CD14-positive monocyte (primary cell): ENCODE data around the gene CLDN20. TPM values are rescaled to one million over a fixed set of nuclear protein-coding genes. Genes with fewer than 3 reads are reported as not detected.

ENCODE experiments used
- DNase-seq, 3 donors: peaks; one replicate each; pipeline ENCODE4 v3.0.0-alpha.2; 2011 to 2022
- H2AFZ ChIP-seq: 2 replicates; pipeline ENCODE4 v1.6.0; 2012; ENCODE audit warnings: mild to moderate bottlenecking, low read depth, low read length, inconsistent platforms; ENCODE audit not compliant: insufficient read depth, poor library complexity, severe bottlenecking
- H3K27ac ChIP-seq, 2 donors: 1 replicate in 1 of 2; 2 replicates in 1 of 2; pipeline ENCODE4 v1.5.1; 2012 to 2013; ENCODE audit warnings: low read length in 2 of 2, control low read depth in 1 of 2, inconsistent platforms in 1 of 2, low read depth in 1 of 2, mild to moderate bottlenecking in 1 of 2
- H3K27me3 ChIP-seq, 2 donors: one replicate each; pipeline versions ENCODE4 v1.6.0 to v1.6.1; 2011 to 2013; ENCODE audit warnings: low read length in 2 of 2; ENCODE audit not compliant: control insufficient read depth in 2 of 2, insufficient read depth in 2 of 2
- H3K36me3 ChIP-seq, 2 donors: replicated peaks in 1 of 2; 1 replicate in 1 of 2; 2 replicates in 1 of 2; pipeline versions ENCODE4 v1.5.1 to v1.6.1; 2012 to 2013; ENCODE audit warnings: low read length in 2 of 2, control low read depth in 1 of 2, inconsistent platforms in 1 of 2, mild to moderate bottlenecking in 1 of 2; ENCODE audit not compliant: insufficient read depth in 2 of 2, control insufficient read depth in 1 of 2
- H3K4me1 ChIP-seq, 2 donors: 1 replicate in 1 of 2; 2 replicates in 1 of 2; pipeline versions ENCODE4 v1.5.1 to v1.6.1; 2012 to 2013; ENCODE audit warnings: low read length in 2 of 2, control low read depth in 1 of 2, inconsistent platforms in 1 of 2, mild to moderate bottlenecking in 1 of 2, moderate library complexity in 1 of 2; ENCODE audit not compliant: insufficient read depth in 2 of 2, control insufficient read depth in 1 of 2
- H3K4me2 ChIP-seq: replicated peaks from 2 replicates; pipeline ENCODE3; 2012; ENCODE audit warnings: low read length, moderate library complexity, mild to moderate bottlenecking; ENCODE audit not compliant: poor library complexity, severe bottlenecking; ENCODE audit errors: extremely low read depth
- H3K4me3 ChIP-seq, 3 experiments: fragments of 200-600 bp in 1 of 3; sonication (generic) in 1 of 3; replicated peaks in 1 of 3; 1 replicate in 2 of 3; 2 replicates in 1 of 3; pipeline ENCODE4 v1.5.1; 2011 to 2013; ENCODE audit warnings: low read length in 3 of 3, mild to moderate bottlenecking in 3 of 3, control low read depth in 2 of 3, low read depth in 2 of 3, inconsistent platforms in 1 of 3, moderate library complexity in 1 of 3
- H3K79me2 ChIP-seq: 2 replicates; pipeline ENCODE4 v1.6.0; 2012; ENCODE audit warnings: mild to moderate bottlenecking, control low read depth, inconsistent platforms, low read length, moderate library complexity; ENCODE audit not compliant: insufficient read depth
- H3K9ac ChIP-seq: 2 replicates; pipeline ENCODE4 v1.6.0; 2017; ENCODE audit warnings: low read length, mild to moderate bottlenecking; ENCODE audit not compliant: insufficient read depth, poor library complexity, severe bottlenecking
- H3K9me3 ChIP-seq, 2 donors: replicated peaks in 1 of 2; 1 replicate in 1 of 2; 2 replicates in 1 of 2; pipeline versions ENCODE4 v1.5.1 to v1.6.1; 2012 to 2013; ENCODE audit warnings: low read length in 2 of 2, control low read depth in 1 of 2; ENCODE audit not compliant: control insufficient read depth in 1 of 2, insufficient read depth in 1 of 2
- H4K20me1 ChIP-seq: 2 replicates; pipeline ENCODE4 v1.6.0; 2012; ENCODE audit warnings: mild to moderate bottlenecking, low read length, control low read depth, moderate library complexity; ENCODE audit not compliant: insufficient read depth
- H3K27ac Mint-ChIP-seq, 7 donors: one replicate each; pipeline ENCODE4 v1.8.0; 2020; ENCODE audit warnings: mild to moderate bottlenecking in 7 of 7, mixed read lengths in 7 of 7, moderate library complexity in 6 of 7, inconsistent platforms in 2 of 7
- H3K27me3 Mint-ChIP-seq, 3 donors: one replicate each; pipeline ENCODE4 v1.8.0; 2021 to 2022; ENCODE audit warnings: low read depth in 3 of 3, mild to moderate bottlenecking in 3 of 3, mixed read lengths in 3 of 3, moderate library complexity in 3 of 3, inconsistent platforms in 1 of 3
- H3K36me3 Mint-ChIP-seq, 2 donors: one replicate each; pipeline ENCODE4 v1.8.0; 2020; ENCODE audit warnings: mixed read lengths in 2 of 2, inconsistent platforms in 1 of 2, mild to moderate bottlenecking in 1 of 2
- H3K4me1 Mint-ChIP-seq: one replicate; pipeline ENCODE4 v1.8.0; 2020; ENCODE audit warnings: mild to moderate bottlenecking, mixed read lengths
- H3K4me3 Mint-ChIP-seq, 2 donors: one replicate each; pipeline ENCODE4 v1.8.0; 2020; ENCODE audit warnings: mild to moderate bottlenecking in 2 of 2, mixed read lengths in 2 of 2, moderate library complexity in 1 of 2
- H3K9me3 Mint-ChIP-seq, 7 donors: one replicate each; pipeline ENCODE4 v1.8.0; 2020 to 2022; ENCODE audit warnings: mixed read lengths in 7 of 7, mild to moderate bottlenecking in 6 of 7, moderate library complexity in 6 of 7, inconsistent platforms in 2 of 7
- CTCF ChIP-seq: fragments of 200-600 bp; IDR thresholded peaks from one replicate; pipeline ENCODE4 v1.8.0; 2022; ENCODE audit warnings: antibody characterized with exemption, mild to moderate bottlenecking
- WGBS: methylation state at CpG from one replicate; pipeline ENCODE4 v1.1.5; 2013; ENCODE audit warnings: missing lambda C conversion rate; ENCODE audit not compliant: insufficient coverage; 5-methylcytosine and 5-hydroxymethylcytosine counted together
- intact Hi-C, 2 donors: fragments of 100-400 bp; cut with micrococcal nuclease; formaldehyde crosslinking; loops; one replicate each; pipeline versions ENCODE4 v1.15.0 to v1.15.1; 2023
- polyA plus RNA-seq, 3 donors: library from polyadenylated mRNA; depleted of rRNA in 1 of 3; unstranded in 2 of 3; stranded (reverse) in 1 of 3; fragments of 300-500 nt in 2 of 3; fragments of >200 nt in 1 of 3; fragmentation: Illumina TruSeq in 2 of 3; gene quantifications; 1 replicate in 2 of 3; 2 replicates in 1 of 3; pipeline ENCODE4 v1.2.3, GENCODE V29; 2012 to 2021

Gene CLDN20
- polyA plus RNA-seq, 3 donors, result not detected

DNA sequence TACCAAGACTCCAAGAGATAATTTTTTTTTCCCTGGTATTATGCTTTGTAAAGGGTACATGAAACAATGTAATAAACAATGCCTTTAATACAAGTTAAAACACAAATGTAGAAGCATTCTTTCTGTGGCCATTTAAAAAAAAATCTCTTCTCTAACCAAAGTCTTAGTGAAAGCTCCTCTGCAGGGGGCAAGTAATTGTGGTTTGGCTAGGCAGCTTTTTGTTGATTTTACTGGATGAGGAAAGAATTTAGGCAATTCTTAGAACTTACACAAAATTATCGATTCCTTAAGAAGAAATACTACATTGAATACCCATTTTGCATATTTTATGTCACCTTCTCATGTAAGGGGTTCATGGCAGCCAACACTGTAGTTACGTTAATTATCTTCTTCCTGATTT, 38.1 kb downstream of the CLDN20 start:
- Histone ChIP-seq H4K20me1 (no peaks in the 10 kb centered on the region), H3K27me3 (no peaks in the 10 kb centered on the region), H3K9me3 (no peaks in the 10 kb centered on the region), H3K27ac (no peak overlapping the region), H2AFZ (no peak overlapping the region), H3K9ac (no peak overlapping the region), H3K4me1 (no peaks in the 10 kb centered on the region), H3K4me3 (no peak overlapping the region), H3K79me2 (no peaks in the 10 kb centered on the region), H3K4me2 (no peak overlapping the region), H3K36me3 (peaks cover 15 to 47% of the 10 kb centered on the region in 2 donors)
- Mint-ChIP-seq H3K36me3 (peaks cover 33 to 50% of the 10 kb centered on the region in 2 donors), H3K27ac (no peak overlapping the region), H3K27me3 (no peaks in the 10 kb centered on the region), H3K4me1 (peaks cover 2% of the 10 kb centered on the region), H3K4me3 (no peak overlapping the region), H3K9me3 (peaks cover 0 to 5% (median 1%) of the 10 kb centered on the region in 7 donors)
- TF ChIP-seq CTCF, result no peak
- DNase-seq, result no peak
- intact Hi-C loops, result no loop called here
- no CpG with 5 or more reads among the region's 2 CpGs for WGBS

DNA sequence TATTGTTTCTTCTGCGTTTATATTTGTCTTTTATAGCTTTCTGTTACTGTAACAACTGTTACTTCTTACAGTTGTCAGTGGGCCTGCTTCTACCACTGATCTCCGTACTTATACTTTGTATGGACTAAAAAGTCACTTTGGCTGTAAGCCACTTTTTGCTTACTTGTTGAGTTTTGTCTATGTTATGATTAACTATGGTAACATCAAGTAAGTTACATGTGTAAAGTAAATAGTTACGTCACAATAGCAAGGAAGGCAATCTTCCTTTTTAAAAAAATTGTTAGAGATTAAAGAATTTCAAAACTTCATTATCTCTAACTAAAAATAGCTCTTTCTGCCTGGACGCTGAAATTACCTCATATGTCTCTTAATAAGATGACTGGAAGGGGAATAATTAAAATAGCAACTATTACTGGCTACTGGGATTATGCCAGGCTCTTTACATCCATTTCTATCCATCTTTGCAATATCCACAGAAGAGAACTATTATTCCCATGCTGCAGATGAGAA, 39.6 kb downstream of the CLDN20 start:
- H3K4me3 Mint-ChIP-seq, result no peak overlapping the region
- no peaks in the 10 kb centered on the region for H3K9me3 ChIP-seq
- no peak overlapping the region for H2AFZ ChIP-seq
- peaks cover 8 to 46% of the 10 kb centered on the region in 2 donors for H3K36me3 ChIP-seq
- no peaks in the 10 kb centered on the region for H4K20me1 ChIP-seq
- peaks cover 0 to 5% (median 1%) of the 10 kb centered on the region in 7 donors for H3K9me3 Mint-ChIP-seq
- no peak overlapping the region for H3K4me3 ChIP-seq
- H3K9ac ChIP-seq, result no peak overlapping the region
- H3K27me3 Mint-ChIP-seq, result no peaks in the 10 kb centered on the region
- TF ChIP-seq CTCF, result no peak
- intact Hi-C loops, result no loop called here
- no peak for DNase-seq
- H3K27ac Mint-ChIP-seq, result no peak overlapping the region
- no peaks in the 10 kb centered on the region for H3K4me1 ChIP-seq
- H3K4me2 ChIP-seq, result no peak overlapping the region
- no peak overlapping the region for H3K27ac ChIP-seq
- no peaks in the 10 kb centered on the region for H3K27me3 ChIP-seq
- peaks cover 2% of the 10 kb centered on the region for H3K4me1 Mint-ChIP-seq
- no CpG with 5 or more reads among the region's 4 CpGs for WGBS
- H3K79me2 ChIP-seq, result no peaks in the 10 kb centered on the region
- peaks cover 34 to 52% of the 10 kb centered on the region in 2 donors for H3K36me3 Mint-ChIP-seq
